Motor neuron (in vitro differentiated cells): ENCODE measurements around the gene CTDNEP1. TPM values are rescaled to one million over a fixed set of nuclear protein-coding genes. Genes with fewer than 3 reads are reported as not detected.

Experiments used
- ATAC-seq, 8 experiments: fragments of 200-7000 bp; cut with Tn5 transposase; replicated peaks in 6 of 8; 2 replicates each; pipeline ENCODE4 v1.8.0; 2021; ENCODE audit warnings: mild to moderate bottlenecking in 8 of 8, moderate library complexity in 8 of 8
- H3K27ac ChIP-seq, 2 donors: fragments of 250-450 bp; sonication (Bioruptor Pico); 2 replicates each; pipeline ENCODE4 v1.9.0; 2021; ENCODE audit warnings: antibody characterized with exemption in 2 of 2, mild to moderate bottlenecking in 2 of 2, moderate library complexity in 1 of 2
- H3K4me1 ChIP-seq, 2 donors: fragments of 250-450 bp; sonication (Bioruptor Pico); replicated peaks in 1 of 2; 2 replicates each; pipeline ENCODE4 v1.6.1; 2021; ENCODE audit warnings: antibody characterized with exemption in 2 of 2, mild to moderate bottlenecking in 2 of 2, moderate library complexity in 1 of 2
- H3K4me3 ChIP-seq, 5 donors: fragments of 250-450 bp; sonication (Bioruptor Pico); 2 replicates each; pipeline ENCODE4 v1.9.0; 2021; ENCODE audit warnings: antibody characterized with exemption in 5 of 5, mild to moderate bottlenecking in 5 of 5, moderate library complexity in 4 of 5
- WGBS, 10 experiments: fragments of 450-650 bp; shearing (Covaris generic); methylation state at CpG; one replicate each; pipeline ENCODE4 v1.0.0; 2022; 5-methylcytosine and 5-hydroxymethylcytosine counted together
- in situ Hi-C, 9 experiments: fragments of 400-800 bp; cut with MboI; loops; one replicate each; pipeline ENCODE4 v1.15.0; 2021; ENCODE audit warnings: low sequenced_read_pairs in 9 of 9, low pct_unique_long_range_greater_than_20kb in 2 of 9; ENCODE audit not compliant: unreplicated experiment in 9 of 9
- total RNA-seq, 8 experiments: library from RNA; unstranded; fragments of 300-600 nt; gene quantifications; 2 replicates each; pipeline versions ENCODE4 v1.2.3 to v1.2.4, GENCODE V29; 2022

The CTDNEP1 gene
- total RNA-seq, 8 experiments from 2014 or later = 36.5 to 94.1 (median 56.7) TPM

DNA sequence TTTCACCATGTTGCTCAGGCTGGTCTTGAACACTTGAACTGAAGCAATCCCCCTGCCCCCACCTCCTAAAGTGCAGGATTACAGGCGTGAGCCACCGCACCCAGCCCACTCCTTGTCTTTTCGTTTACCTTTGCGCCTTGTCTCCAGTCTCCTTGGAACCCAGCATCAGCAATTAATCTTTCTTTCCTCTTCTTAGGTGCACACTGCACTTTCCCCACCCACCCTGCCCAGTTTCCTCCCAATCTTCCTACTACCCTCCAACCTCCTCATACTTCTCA, 12.2 kb upstream of the CTDNEP1 start:
- peaks cover 0 to 19% of the 10 kb centered on the region in 2 donors for H3K4me1 ChIP-seq
- H3K4me3 ChIP-seq = no peak overlapping the region
- no peak for ATAC-seq
- in situ Hi-C loops = no loop called here
- WGBS, 10 experiments = 40% methylated on average over 2 of the region's 4 CpGs; no CpG with 5 or more reads in 9 of the 10 experiments
- H3K27ac ChIP-seq = no peak overlapping the region

DNA sequence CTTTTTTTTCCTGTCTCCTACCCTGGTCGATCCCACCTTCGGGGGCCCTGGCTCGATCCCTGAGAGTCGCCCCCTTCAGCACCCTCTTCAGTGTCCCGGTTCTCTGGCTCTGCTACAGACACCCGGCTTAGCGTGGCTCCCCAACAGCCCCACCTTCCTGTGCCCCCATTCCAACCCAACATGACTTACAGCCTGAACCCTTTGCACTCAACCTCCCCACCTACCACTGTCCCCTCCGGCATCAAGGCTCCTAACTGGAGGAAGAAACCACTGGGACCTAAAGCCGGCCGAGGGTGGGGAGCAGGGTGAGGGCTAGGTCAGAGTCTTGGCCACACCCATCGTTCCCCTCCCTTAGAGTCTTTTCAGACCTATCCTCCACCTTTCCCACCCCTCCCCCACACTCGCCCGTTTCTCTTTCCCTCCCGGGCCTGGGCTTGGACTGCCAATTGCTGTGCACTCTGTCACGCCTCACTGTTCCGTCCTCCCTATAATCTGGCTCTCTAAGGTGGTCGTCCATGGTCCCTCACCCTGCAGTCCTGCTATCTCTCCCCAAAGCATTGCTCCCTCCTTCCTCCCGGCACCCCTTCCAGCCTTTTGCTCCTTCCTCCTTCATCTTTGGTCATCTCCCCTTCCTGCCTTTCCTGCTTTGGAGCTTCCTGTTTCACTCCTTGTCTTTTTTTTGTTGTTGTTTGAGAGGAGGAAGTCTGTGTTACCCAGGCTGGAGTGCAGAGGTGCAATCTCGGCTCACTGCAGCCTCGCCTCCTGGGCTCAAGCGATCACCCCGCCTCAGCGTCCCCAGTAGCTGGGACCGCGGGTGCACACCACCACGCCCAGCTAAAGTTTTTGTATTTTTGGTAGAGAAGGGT, 11.6 kb upstream of the CTDNEP1 start:
- Histone ChIP-seq H3K4me1 (peaks cover 0 to 19% of the 10 kb centered on the region in 2 donors), H3K4me3 (no peak overlapping the region), H3K27ac (no peak overlapping the region)
- in situ Hi-C loops = no loop called here
- 0 to 57% (median 12%) methylated on average over 2 to 12 of the region's 26 CpGs; no CpG with 5 or more reads in 1 of the 10 experiments for WGBS, 10 experiments
- peak in 4 of 8 experiments; percentile 10 to 27 (median 12) for ATAC-seq

DNA sequence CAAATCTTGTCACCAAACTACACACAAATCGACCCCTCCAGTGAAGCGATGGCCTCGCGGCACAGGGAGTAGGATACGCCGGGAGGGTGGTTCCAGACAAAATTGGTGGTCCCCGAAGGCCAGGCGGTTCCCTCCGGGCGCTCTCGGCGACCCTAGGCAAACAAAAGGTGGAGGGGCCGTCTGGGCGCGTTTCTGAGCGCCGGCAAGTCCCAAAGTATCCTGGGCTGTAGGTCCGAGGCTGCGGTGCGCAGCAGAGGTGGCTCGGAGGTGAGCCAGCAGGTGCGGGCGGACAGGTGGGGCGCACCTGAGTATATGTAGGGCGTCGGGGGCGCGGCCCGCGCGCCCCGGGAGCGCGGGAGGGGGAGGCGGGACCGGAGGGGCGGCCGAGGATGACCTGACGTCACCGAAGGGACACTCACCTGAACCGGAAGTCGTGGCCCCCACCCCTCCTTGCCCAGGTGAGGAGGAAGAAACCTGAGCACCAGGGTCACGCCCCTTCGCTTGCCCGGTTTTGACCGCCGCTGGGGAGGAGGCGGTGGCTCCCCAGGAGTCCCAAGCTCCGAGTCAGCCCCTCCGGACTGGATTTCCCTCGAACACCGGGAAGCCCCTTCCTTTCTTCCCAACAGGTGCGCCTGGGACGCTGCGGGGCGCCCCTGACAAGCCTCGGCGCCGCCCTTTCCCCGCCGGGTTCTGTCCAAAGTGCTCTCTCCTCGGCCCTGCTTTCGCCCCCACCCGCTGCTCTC, 10.8 kb upstream of the CTDNEP1 start, which contains the start of gene CLDN7:
Gene CLDN7 (minus strand): TSS at position 287 of the 743 bp plus-strand sequence. CDS start 435 bp downstream, outside the sequence.
- peak within 1 kb of the TSS in 3 of 5 donors; percentile 8 to 21 (median 10) for H3K4me3 ChIP-seq
- 7 to 60% (median 27%) methylated on average over 1 to 17 of the region's 64 CpGs; no CpG with 5 or more reads in 4 of the 10 experiments for WGBS, 10 experiments
- H3K4me1 ChIP-seq = peaks cover 0 to 19% of the 10 kb centered on the region in 2 donors
- no peak within 1 kb of the TSS for H3K27ac ChIP-seq
- in situ Hi-C loops = no loop called here
- ATAC-seq = no peak

DNA sequence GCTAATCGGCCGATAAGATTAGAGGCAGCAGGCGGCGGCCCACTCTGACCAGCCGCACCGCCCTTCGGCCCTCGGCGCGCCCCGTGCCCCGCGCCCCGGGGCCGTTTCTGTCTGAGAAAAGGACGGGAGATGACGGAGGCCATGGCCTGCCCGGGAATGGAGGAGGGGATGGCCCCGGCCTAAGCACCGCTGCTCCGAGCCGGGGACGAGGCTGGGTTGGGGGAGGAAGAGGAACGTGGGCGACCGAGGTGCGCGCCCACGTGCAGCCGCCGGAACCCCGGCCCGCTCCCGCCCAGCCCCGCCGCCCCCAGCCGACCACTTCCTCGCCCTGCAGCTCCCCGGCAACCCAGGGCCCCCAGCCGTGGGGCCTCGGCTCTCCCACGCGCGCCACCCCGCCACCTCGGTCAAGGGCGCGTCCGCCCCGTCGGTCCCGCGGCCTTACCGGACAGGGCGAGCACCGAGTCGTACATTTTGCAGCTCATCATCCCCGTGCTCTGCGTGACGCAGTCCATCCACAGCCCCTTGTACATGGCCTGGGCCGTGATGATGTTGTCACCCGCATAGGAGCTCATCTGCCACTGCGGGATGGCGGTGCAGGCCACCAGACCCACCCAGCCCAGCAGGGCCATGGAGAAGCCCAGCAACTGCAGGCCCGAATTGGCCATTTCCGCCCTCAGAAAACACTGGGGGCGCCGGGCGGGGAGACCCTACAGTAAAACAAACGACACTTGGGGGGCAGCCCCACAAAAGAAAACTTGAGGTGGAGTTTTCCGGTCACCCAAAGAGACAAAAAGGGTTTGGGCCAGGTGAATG, 10.1 kb upstream of the CTDNEP1 start:
- no peak overlapping the region for H3K27ac ChIP-seq
- peak; percentile 41 to 64 (median 52) for ATAC-seq
- WGBS, 10 experiments = 0 to 58% (median 36%) methylated on average over 1 to 9 of the region's 71 CpGs; no CpG with 5 or more reads in 6 of the 10 experiments
- H3K4me3 ChIP-seq = peak overlapping the region in 3 of 5 donors; percentile 8 to 21 (median 10)
- in situ Hi-C loops = no loop called here
- peaks cover 0 to 19% of the 10 kb centered on the region in 2 donors for H3K4me1 ChIP-seq

DNA sequence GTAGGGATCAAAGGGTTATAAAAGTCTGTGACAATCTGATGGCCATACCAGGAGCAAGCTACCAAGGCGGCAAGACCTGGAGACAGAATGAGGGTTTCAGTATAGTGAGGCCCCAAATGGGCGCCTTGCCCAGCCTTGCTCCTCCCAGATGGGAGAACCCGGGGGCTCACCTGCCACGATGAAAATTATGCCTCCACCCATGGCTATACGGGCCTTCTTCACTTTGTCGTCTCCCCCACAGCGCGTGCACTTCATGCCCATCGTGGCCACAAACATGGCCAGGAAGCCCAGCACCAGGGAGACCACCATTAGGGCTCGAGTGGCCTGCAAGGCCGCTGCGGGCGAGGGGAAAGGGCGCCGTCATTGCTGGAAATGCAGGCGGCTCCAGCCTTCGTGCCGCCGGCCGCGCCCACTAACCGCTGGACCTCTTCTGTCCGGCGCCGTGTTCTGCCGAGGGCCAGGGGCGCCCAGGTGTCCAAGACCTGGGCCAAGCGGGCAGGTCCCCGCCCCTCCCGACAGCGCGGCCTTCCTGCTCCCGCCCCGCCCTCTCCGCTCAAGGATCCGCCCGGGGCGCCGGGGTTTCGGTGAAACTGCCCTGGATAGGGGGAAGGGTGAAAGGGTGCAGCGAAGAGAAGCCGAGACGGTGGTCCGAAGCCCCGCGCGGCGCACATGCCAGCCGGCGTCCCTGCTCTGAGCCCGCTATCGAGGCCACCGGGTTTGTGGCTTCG, 9.3 kb upstream of the CTDNEP1 start:
- Histone ChIP-seq H3K4me1 (peaks cover 0 to 19% of the 10 kb centered on the region in 2 donors), H3K27ac (no peak overlapping the region), H3K4me3 (peak overlapping the region in 3 of 5 donors; percentile 8 to 21 (median 10))
- peak; percentile 36 to 64 (median 49) for ATAC-seq
- in situ Hi-C loops = no loop called here
- WGBS, 10 experiments = 0 to 100% (median 37%) methylated on average over 1 to 12 of the region's 54 CpGs; no CpG with 5 or more reads in 7 of the 10 experiments

DNA sequence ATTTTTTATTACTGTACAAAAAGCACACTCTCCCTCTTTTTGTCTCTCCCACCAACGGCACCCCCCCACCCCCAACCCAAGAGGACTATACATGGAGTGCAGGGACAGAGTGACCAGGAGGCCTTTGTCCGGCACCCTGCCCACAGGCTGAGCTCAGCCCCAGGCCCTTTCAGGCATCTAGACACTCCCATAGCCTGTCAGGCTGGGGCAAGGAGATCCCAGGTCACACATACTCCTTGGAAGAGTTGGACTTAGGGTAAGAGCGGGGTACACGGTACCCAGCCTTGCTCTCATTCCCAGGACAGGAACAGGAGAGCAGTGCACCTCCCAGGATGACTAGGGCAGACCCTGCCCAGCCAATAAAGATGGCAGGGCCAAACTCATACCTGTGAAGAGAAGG, 8.6 kb upstream of the CTDNEP1 start:
- in situ Hi-C loops = no loop called here
- H3K27ac ChIP-seq = no peak overlapping the region
- no peak overlapping the region for H3K4me3 ChIP-seq
- peaks cover 0 to 19% of the 10 kb centered on the region in 2 donors for H3K4me1 ChIP-seq
- 79 to 100% (median 100%) methylated on average over 1 to 2 of the region's 4 CpGs; no CpG with 5 or more reads in 6 of the 10 experiments for WGBS, 10 experiments
- ATAC-seq = peak in 4 of 8 experiments; percentile 8 to 15 (median 12)

DNA sequence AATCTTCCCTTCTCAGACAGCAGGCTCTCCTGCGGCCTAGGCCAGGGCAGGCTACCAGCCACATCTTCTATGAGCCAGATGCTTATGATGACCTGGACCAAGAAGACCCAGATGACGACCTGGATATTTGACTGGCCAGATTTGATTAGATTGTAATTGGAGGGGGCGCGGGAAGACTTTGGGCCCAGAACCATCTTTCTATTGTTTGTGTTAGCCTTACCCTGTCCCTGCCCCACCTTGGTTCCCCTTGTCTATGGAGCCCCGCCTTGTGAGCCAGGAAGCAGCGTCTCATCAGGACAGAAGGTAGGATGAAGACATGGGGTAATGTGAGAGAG, 8.0 kb upstream of the CTDNEP1 start:
- Histone ChIP-seq H3K4me3 (no peak overlapping the region), H3K4me1 (peaks cover 0 to 19% of the 10 kb centered on the region in 2 donors), H3K27ac (no peak overlapping the region)
- WGBS, 10 experiments = 83 to 100% (median 88%) methylated on average over 1 to 3 of the region's 6 CpGs; no CpG with 5 or more reads in 6 of the 10 experiments
- no peak for ATAC-seq
- in situ Hi-C loops = no loop called here

DNA sequence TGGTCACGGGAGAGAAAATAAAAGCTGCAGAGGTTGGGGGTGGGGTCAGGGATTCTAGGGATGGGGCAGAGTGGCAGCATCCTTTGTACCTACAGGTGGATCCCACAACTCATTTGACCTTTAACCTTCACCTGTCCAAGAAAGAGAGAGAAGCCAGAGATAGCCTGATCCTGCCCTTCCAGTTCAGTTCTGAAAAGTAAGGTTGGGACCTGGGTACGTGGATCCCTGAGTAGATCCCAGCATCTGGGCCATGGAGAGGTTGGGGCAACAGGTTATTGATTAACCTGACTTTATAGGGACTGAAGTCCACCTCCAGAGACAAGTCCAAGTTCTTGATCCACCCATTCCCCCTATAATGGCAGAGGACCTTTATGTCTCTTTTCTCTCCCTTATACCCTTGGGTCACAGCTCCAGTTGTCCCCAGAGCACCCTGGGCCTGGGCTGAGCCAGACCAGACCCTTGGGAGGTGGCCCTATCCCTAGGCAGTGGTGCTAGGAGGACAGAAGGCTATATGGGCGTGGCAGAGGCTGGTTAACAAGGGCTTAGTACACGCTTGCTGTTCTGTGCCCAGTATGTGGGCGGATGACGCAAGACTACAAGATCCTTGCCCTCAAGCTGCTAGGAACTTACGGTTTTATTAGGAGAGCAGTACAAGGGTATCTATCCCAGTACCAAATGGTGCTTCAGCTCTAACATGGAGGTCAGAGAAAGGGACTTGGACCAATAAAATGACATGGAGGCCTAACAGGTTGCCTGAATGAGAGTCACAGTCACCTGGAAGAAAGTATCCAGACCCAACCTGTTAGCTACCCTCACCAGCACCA, 7.4 kb upstream of the CTDNEP1 start:
- no peak for ATAC-seq
- no peak overlapping the region for H3K27ac ChIP-seq
- H3K4me3 ChIP-seq = no peak overlapping the region
- peaks cover 0 to 19% of the 10 kb centered on the region in 2 donors for H3K4me1 ChIP-seq
- in situ Hi-C loops = no loop called here
- WGBS, 10 experiments = 60 to 100% (median 88%) methylated on average over 1 to 5 of the region's 7 CpGs; no CpG with 5 or more reads in 2 of the 10 experiments

- Histone ChIP-seq H3K4me3 (no peak overlapping the region), H3K4me1 (peaks cover 7 to 14% of the 10 kb centered on the region in 2 donors), H3K27ac (no peak overlapping the region)
- in situ Hi-C loops = no loop called here
- WGBS, 10 experiments = 83 to 100% (median 100%) methylated on average over 1 to 3 of the region's 8 CpGs; no CpG with 5 or more reads in 3 of the 10 experiments
- no peak for ATAC-seq
Observed at GRCh38 chr17:7256766-7257456, 5.4 kb upstream of the CTDNEP1 start.

GRCh38 chr17:7254511-7254910, 3.0 kb upstream of the CTDNEP1 start:
- in situ Hi-C loops = no loop called here
- 63 to 100% (median 90%) methylated on average over 2 to 4 of the region's 4 CpGs for WGBS, 10 experiments
- no peak overlapping the region for H3K4me3 ChIP-seq
- ATAC-seq = no peak
- no peak overlapping the region for H3K27ac ChIP-seq
- peaks cover 13 to 16% of the 10 kb centered on the region in 2 donors for H3K4me1 ChIP-seq

DNA sequence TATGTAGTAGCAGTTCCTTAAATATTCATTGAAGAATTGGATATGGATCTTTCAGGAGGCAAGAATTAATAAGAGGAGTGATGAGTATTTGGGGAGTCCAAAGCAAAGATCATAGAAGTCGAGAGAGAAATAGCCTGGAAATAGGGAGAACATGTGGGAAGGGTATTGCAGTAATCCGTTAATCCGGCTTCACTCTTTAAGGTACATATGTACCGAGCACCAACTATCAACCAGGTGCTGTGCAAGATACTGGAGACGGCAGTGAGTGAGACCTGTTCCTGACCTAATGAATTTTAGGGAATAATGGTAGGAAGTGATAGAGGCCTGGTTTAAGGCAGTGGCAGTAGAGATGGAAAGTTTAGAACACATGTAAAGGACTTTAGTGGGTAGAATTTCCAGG, 1.5 kb upstream of the CTDNEP1 start:
- peak overlapping the region; percentile 82 to 100 (median 95) for H3K4me3 ChIP-seq
- H3K27ac ChIP-seq = peak overlapping the region; percentile 99 to 100
- 14 to 80% (median 70%) methylated on average over 1 to 5 of the region's 5 CpGs; no CpG with 5 or more reads in 1 of the 10 experiments for WGBS, 10 experiments
- in situ Hi-C loops = no loop called here
- ATAC-seq = no peak
- H3K4me1 ChIP-seq = peaks cover 18 to 23% of the 10 kb centered on the region in 2 donors
